Smooth muscle cell of bladder (primary cell): ENCODE data around the gene IFT122. TPM values are rescaled to one million over a fixed set of nuclear protein-coding genes. Genes with fewer than 3 reads are reported as not detected.

Experiments used
- total RNA-seq: library from RNA; depleted of rRNA; stranded (reverse); fragments of >200 nt; gene quantifications from 2 replicates; pipeline ENCODE4 v1.2.3, GENCODE V29; 2014

The IFT122 gene, protein sequence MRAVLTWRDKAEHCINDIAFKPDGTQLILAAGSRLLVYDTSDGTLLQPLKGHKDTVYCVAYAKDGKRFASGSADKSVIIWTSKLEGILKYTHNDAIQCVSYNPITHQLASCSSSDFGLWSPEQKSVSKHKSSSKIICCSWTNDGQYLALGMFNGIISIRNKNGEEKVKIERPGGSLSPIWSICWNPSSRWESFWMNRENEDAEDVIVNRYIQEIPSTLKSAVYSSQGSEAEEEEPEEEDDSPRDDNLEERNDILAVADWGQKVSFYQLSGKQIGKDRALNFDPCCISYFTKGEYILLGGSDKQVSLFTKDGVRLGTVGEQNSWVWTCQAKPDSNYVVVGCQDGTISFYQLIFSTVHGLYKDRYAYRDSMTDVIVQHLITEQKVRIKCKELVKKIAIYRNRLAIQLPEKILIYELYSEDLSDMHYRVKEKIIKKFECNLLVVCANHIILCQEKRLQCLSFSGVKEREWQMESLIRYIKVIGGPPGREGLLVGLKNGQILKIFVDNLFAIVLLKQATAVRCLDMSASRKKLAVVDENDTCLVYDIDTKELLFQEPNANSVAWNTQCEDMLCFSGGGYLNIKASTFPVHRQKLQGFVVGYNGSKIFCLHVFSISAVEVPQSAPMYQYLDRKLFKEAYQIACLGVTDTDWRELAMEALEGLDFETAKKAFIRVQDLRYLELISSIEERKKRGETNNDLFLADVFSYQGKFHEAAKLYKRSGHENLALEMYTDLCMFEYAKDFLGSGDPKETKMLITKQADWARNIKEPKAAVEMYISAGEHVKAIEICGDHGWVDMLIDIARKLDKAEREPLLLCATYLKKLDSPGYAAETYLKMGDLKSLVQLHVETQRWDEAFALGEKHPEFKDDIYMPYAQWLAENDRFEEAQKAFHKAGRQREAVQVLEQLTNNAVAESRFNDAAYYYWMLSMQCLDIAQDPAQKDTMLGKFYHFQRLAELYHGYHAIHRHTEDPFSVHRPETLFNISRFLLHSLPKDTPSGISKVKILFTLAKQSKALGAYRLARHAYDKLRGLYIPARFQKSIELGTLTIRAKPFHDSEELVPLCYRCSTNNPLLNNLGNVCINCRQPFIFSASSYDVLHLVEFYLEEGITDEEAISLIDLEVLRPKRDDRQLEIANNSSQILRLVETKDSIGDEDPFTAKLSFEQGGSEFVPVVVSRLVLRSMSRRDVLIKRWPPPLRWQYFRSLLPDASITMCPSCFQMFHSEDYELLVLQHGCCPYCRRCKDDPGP
- 20.2 and 26.9 TPM in 2 replicates for total RNA-seq

GRCh38 chr3:129439817-129440617, at the start of gene IFT122, which contains the start of gene MBD4:
TSS of gene IFT122 (plus strand) at chr3:129440224. CDS start at chr3:129440331, 107 bp downstream.
TSS of gene MBD4 (minus strand) at chr3:129439948. CDS start at chr3:129439833, 115 bp downstream.

DNA sequence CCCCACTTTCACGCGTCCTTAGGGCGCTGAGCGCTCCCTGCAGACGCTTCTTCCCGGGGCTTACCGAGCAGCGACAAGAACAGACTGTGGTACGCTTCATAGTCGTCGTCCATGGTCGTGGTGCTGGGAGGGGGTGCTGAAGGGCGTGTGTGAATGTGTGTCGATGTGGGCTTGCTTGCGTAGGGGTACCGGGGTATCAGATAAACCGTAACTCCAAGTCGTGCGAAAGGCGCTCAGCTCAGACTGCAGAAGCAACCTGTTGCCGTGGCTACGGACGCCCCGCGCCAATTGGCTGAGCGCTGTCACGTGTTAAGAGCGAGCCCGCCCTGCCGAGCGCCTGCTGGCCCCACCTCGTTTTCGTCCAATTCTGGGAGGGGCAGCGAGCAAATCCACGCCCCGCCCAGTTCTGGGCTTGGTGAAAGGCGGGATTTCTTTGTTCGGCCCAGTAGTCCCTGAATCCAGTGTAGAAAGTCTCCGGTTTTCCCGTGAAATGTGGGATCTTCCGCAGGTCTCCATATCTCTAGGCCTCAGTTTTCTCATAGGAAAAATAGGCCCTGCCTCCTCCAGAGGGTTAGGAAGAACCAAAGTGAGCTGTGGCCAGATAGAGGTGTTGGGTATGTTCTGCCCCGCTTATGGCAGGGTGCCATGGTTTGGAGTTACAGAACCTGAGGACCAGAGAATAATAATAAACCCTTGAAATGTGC, 11.5 kb upstream of the IFT122 start, which contains the start of gene EFCAB12:
Gene EFCAB12, minus strand, starts transcription at position 261 of the 704 bp plus-strand sequence. Its CDS starts 148 bp downstream, at position 113.

GRCh38 chr3:129528589-129529100, 88.6 kb downstream of the IFT122 start, which contains the start of gene RHO:
TSS of gene RHO (plus strand) at chr3:129528639. CDS start at chr3:129528734, 95 bp downstream.

GRCh38 chr3:129543156-129543790, 103.2 kb downstream of the IFT122 start, which contains the start of gene H1-8:
TSS of gene H1-8 (plus strand) at chr3:129543175. CDS start at chr3:129543219, 44 bp downstream.

Other genes starting within 250 kb of the IFT122 start
- 502 and 503 TPM in 2 replicates for gene COPG1, start 190.6 kb upstream of the IFT122 start, total RNA-seq
- gene HMCES, start 161.4 kb upstream of the IFT122 start, total RNA-seq: 15.8 and 16.1 TPM in 2 replicates
- under 0.01 and 0.09 TPM in 2 replicates for gene EFCAB12, start 11.6 kb upstream of the IFT122 start, total RNA-seq
- gene MBD4, start 276 bp upstream of the IFT122 start, total RNA-seq: 30.0 and 38.7 TPM in 2 replicates
- gene RHO, start 88.4 kb downstream of the IFT122 start, total RNA-seq: not detected in 2 replicates
- not detected in 2 replicates for gene H1-8, start 103.0 kb downstream of the IFT122 start, total RNA-seq
- gene PLXND1, start 166.5 kb downstream of the IFT122 start, total RNA-seq: 38.5 and 64.3 TPM in 2 replicates